ENCODE data around the gene ANKIB1.

GRCh38 chr7:92281031-92281430, 35.3 kb downstream of the ANKIB1 start:
- TF ChIP-seq CTCF (IDR thresholded peaks at IDR 0.05) (no peak), EZH2 (IDR thresholded peaks at IDR 0.05; ENCODE audit: borderline replicate concordance, insufficient read depth, low read depth, low read length, poor library complexity, severe bottlenecking) (no peak)
